PFSK-1 (cell line): Measurements from ENCODE around the gene TENM3.

Experiments
- FOXP2 ChIP-seq: optimal IDR thresholded peaks from 2 replicates; pipeline ENCODE3; 2011; ENCODE audit warnings: borderline replicate concordance, control low read depth, inconsistent platforms; ENCODE audit not compliant: insufficient read depth; ENCODE audit errors: extremely low read length, extremely low read depth
- POLR2AphosphoS5 ChIP-seq: IDR thresholded peaks from 2 replicates; pipeline ENCODE4 v1.6.1; 2012; ENCODE audit warnings: low read depth, mild to moderate bottlenecking, control low read depth, low read length, moderate library complexity
- REST ChIP-seq, 2 experiments: IDR thresholded peaks; 2 replicates each; pipeline versions ENCODE4 v1.6.1 to v1.8.0; 2011 to 2012; ENCODE audit warnings: low read depth in 2 of 2, low read length in 2 of 2, control low read depth in 1 of 2, inconsistent platforms in 1 of 2, mild to moderate bottlenecking in 1 of 2, moderate library complexity in 1 of 2; ENCODE audit not compliant: insufficient read depth in 1 of 2
- SIN3A ChIP-seq: IDR thresholded peaks from 2 replicates; pipeline ENCODE4 v1.6.1; 2012; ENCODE audit warnings: mild to moderate bottlenecking, low read length, moderate library complexity, borderline replicate concordance; ENCODE audit not compliant: insufficient read depth
- TAF1 ChIP-seq: IDR thresholded peaks from 2 replicates; pipeline ENCODE4 v1.6.1; 2012; ENCODE audit warnings: low read length, control low read depth, borderline replicate concordance; ENCODE audit not compliant: insufficient read depth

Gene TENM3

GRCh38 chr4:182805321-182805720, 562.1 kb downstream of the TENM3 start:
- no peak for TF ChIP-seq TAF1
- TF ChIP-seq FOXP2: no peak
- no peak for TF ChIP-seq POLR2AphosphoS5
- no peak for TF ChIP-seq REST (IDR thresholded peaks at IDR 0.05; ENCODE audit: insufficient read depth in 1 of 2, low read depth in 2 of 2, low read length in 2 of 2)
- no peak for TF ChIP-seq SIN3A

GRCh38 chr4:182805750-182806149, 562.5 kb downstream of the TENM3 start:
- no peak for TF ChIP-seq SIN3A
- TF ChIP-seq POLR2AphosphoS5: no peak
- TF ChIP-seq FOXP2: no peak
- no peak for TF ChIP-seq REST (IDR thresholded peaks at IDR 0.05; ENCODE audit: insufficient read depth in 1 of 2, low read depth in 2 of 2, low read length in 2 of 2)
- TF ChIP-seq TAF1: no peak

- no peak for TF ChIP-seq TAF1
- no peak for TF ChIP-seq REST (IDR thresholded peaks at IDR 0.05; ENCODE audit: insufficient read depth in 1 of 2, low read depth in 2 of 2, low read length in 2 of 2)
- no peak for TF ChIP-seq POLR2AphosphoS5
- no peak for TF ChIP-seq FOXP2
- no peak for TF ChIP-seq SIN3A
Measured at GRCh38 chr4:182806259-182807252, 563.4 kb downstream of the TENM3 start.

GRCh38 chr4:182807346-182807745, 564.1 kb downstream of the TENM3 start:
- no peak for TF ChIP-seq SIN3A

- TF ChIP-seq SIN3A: no peak
- TF ChIP-seq REST (IDR thresholded peaks at IDR 0.05; ENCODE audit: insufficient read depth in 1 of 2, low read depth in 2 of 2, low read length in 2 of 2): no peak
- no peak for TF ChIP-seq POLR2AphosphoS5
- TF ChIP-seq FOXP2: no peak
- TF ChIP-seq TAF1: no peak
Measured at GRCh38 chr4:182807767-182808548, 564.8 kb downstream of the TENM3 start.
